SK-N-SH (cell line): Measurements from ENCODE around the gene LVRN. TPM values are rescaled to one million over a fixed set of nuclear protein-coding genes. Genes with fewer than 3 reads are reported as not detected.
A peak's percentile ranks its signal among the peaks of the same experiment; 100 is the strongest.

ENCODE experiments used
- CTCF ChIA-PET: fragments of 300-600, 350-600 bp; formaldehyde crosslinking; extraction: SDS; loops from one replicate; lab custom pipeline; 2021; lab: Yijun Ruan, JAX
- POLR2A ChIA-PET: fragments of 350-600 bp; sonication (Branson Sonifier 250); formaldehyde crosslinking; extraction: SDS; loops from one replicate; lab custom pipeline; 2020; ENCODE audit warnings: antibody characterized with exemption, inconsistent platforms; lab: Yijun Ruan, JAX
- DNase-seq: peaks from one replicate; pipeline ENCODE4 v3.0.0; 2012
- H2AFZ ChIP-seq: fragments of 200-600 bp; sonication (generic); 2 replicates; pipeline ENCODE4 v1.8.1; 2016; ENCODE audit warnings: antibody characterized with exemption, mild to moderate bottlenecking, low read depth
- H3F3A ChIP-seq: fragments of 200-600 bp; sonication (generic); replicated peaks from 2 replicates; pipeline ENCODE3; 2016; ENCODE audit warnings: antibody characterized with exemption, mild to moderate bottlenecking; ENCODE audit not compliant: insufficient read depth
- H3K27ac ChIP-seq, 2 experiments: fragments of 200-500 bp in 1 of 2; fragments of 200-600 bp in 1 of 2; sonication (Bioruptor generic) in 1 of 2; sonication (generic), shearing (Covaris generic) in 1 of 2; 2 replicates each; pipeline versions ENCODE4 v1.5.1 to v1.6.1; 2014 to 2016; ENCODE audit warnings: low read depth in 2 of 2, inconsistent platforms in 1 of 2, low read length in 1 of 2, mild to moderate bottlenecking in 1 of 2, mixed read lengths in 1 of 2
- H3K27me3 ChIP-seq: fragments of 200-600 bp; sonication (generic), shearing (Covaris generic); 2 replicates; pipeline ENCODE4 v1.6.1; 2016; ENCODE audit warnings: mixed run types; ENCODE audit not compliant: insufficient read depth
- H3K36me3 ChIP-seq, 2 experiments: fragments of 200-500 bp in 1 of 2; fragments of 200-600 bp in 1 of 2; sonication (Bioruptor generic) in 1 of 2; sonication (generic) in 1 of 2; replicated peaks in 1 of 2; 2 replicates each; pipeline versions ENCODE3 to v1.5.1; 2014 to 2016; ENCODE audit warnings: low read length in 1 of 2, mild to moderate bottlenecking in 1 of 2; ENCODE audit not compliant: insufficient read depth in 2 of 2, control insufficient read depth in 1 of 2
- H3K4me1 ChIP-seq, 2 experiments: fragments of 200-500 bp in 1 of 2; fragments of 200-600 bp in 1 of 2; sonication (Bioruptor generic) in 1 of 2; sonication (generic), shearing (Covaris generic) in 1 of 2; 2 replicates each; pipeline versions ENCODE4 v1.5.1 to v1.6.1; 2014 to 2016; ENCODE audit warnings: low read depth in 1 of 2, low read length in 1 of 2, mixed run types in 1 of 2; ENCODE audit not compliant: insufficient read depth in 2 of 2, control insufficient read depth in 1 of 2
- H3K4me2 ChIP-seq: fragments of 200-600 bp; sonication (generic), shearing (Covaris generic); 2 replicates; pipeline ENCODE4 v1.6.1; 2017; ENCODE audit warnings: mixed run types
- H3K4me3 ChIP-seq, 2 experiments: fragments of 200-500 bp in 1 of 2; fragments of 200-600 bp in 1 of 2; sonication (Bioruptor generic) in 1 of 2; sonication (generic), shearing (Covaris generic) in 1 of 2; 2 replicates each; pipeline versions ENCODE4 v1.5.1 to v1.8.1; 2014 to 2016; ENCODE audit warnings: low read depth in 2 of 2, inconsistent platforms in 1 of 2, low read length in 1 of 2, mild to moderate bottlenecking in 1 of 2, mixed read lengths in 1 of 2, moderate library complexity in 1 of 2
- H3K79me2 ChIP-seq: fragments of 200-600 bp; sonication (generic); 2 replicates; pipeline ENCODE4 v1.8.1; 2017; ENCODE audit warnings: mild to moderate bottlenecking; ENCODE audit not compliant: insufficient read depth
- H3K9ac ChIP-seq: fragments of 200-600 bp; sonication (generic); 2 replicates; pipeline ENCODE4 v1.6.1; 2017; ENCODE audit warnings: mixed run types
- H3K9me2 ChIP-seq: fragments of 200-600 bp; sonication (generic); 2 replicates; pipeline ENCODE4 v1.6.1; 2017; ENCODE audit warnings: mixed run types
- H3K9me3 ChIP-seq: fragments of 200-600 bp; sonication (generic); 2 replicates; pipeline ENCODE4 v1.6.1; 2017; ENCODE audit warnings: mixed run types, mild to moderate bottlenecking, moderate library complexity
- H4K20me1 ChIP-seq: fragments of 200-600 bp; sonication (generic); 2 replicates; pipeline ENCODE4 v1.6.1; 2017; ENCODE audit warnings: mild to moderate bottlenecking, mixed run types; ENCODE audit not compliant: insufficient read depth
- ELF1 ChIP-seq: IDR thresholded peaks from 2 replicates; pipeline ENCODE4 v1.4.0; 2012
- EZH2phosphoT487 ChIP-seq: fragments of 200-600 bp; sonication (generic); IDR thresholded peaks from 2 replicates; pipeline ENCODE4 v1.6.1; 2017; ENCODE audit warnings: low read depth, mixed run types, mild to moderate bottlenecking, antibody characterized with exemption, moderate library complexity, borderline replicate concordance
- FOSL2 ChIP-seq: IDR thresholded peaks from 2 replicates; pipeline ENCODE4 v1.4.0; 2012; ENCODE audit warnings: low read depth, mild to moderate bottlenecking, moderate library complexity, borderline replicate concordance
- FOXJ3 ChIP-seq: sonication (generic); formaldehyde crosslinking; IDR thresholded peaks from 2 replicates; pipeline ENCODE4 v1.5.1; 2020; ENCODE audit warnings: mild to moderate bottlenecking, missing genetic modification reagents
- MXI1 ChIP-seq: IDR thresholded peaks from 2 replicates; pipeline ENCODE4 v1.6.1; 2012; ENCODE audit warnings: mild to moderate bottlenecking, low read depth, low read length, improper control_type of control experiment
- NFIC ChIP-seq: IDR thresholded peaks from 2 replicates; pipeline ENCODE4 v1.4.0; 2012; ENCODE audit warnings: borderline replicate concordance
- NRF1 ChIP-seq: IDR thresholded peaks from 2 replicates; pipeline ENCODE4 v1.6.1; 2012; ENCODE audit warnings: low read depth, mild to moderate bottlenecking, low read length
- TAF1 ChIP-seq: IDR thresholded peaks from 2 replicates; pipeline ENCODE4 v1.6.1; 2012; ENCODE audit warnings: low read depth, mild to moderate bottlenecking, low read length, moderate library complexity, borderline replicate concordance
- YY1 ChIP-seq: IDR thresholded peaks from 2 replicates; pipeline ENCODE4 v1.4.0; 2012; ENCODE audit warnings: low read depth, mild to moderate bottlenecking
- WGBS: methylation state at CpG from one replicate; pipeline ENCODE4 v1.1.6; 2017; ENCODE audit warnings: low lambda C conversion rate; 5-methylcytosine and 5-hydroxymethylcytosine counted together
- polyA plus RNA-seq, 3 experiments: library from polyadenylated mRNA; depleted of rRNA; stranded (reverse); fragments of >200 nt; gene quantifications; 2 replicates each; pipeline ENCODE4 v1.2.3, GENCODE V29; 2012
- TF ChIP-seq, protein P1 (sequence below): IDR thresholded peaks from 2 replicates; pipeline ENCODE4 v1.4.0; 2012; ENCODE audit warnings: low read depth, borderline replicate concordance
- TF ChIP-seq, protein P2 (sequence below): fragments of 150-350 bp; IDR thresholded peaks from 2 replicates; pipeline ENCODE4 v1.6.1; 2016; ENCODE audit warnings: mild to moderate bottlenecking, low read depth, low read length
- TF ChIP-seq, protein P3 (sequence below): IDR thresholded peaks from 2 replicates; pipeline ENCODE4 v1.4.0; 2012; ENCODE audit warnings: low read depth, borderline replicate concordance

The LVRN gene
- polyA plus RNA-seq, 1 of the 3 experiments (the other 2 are of a cell fraction): 0.10 TPM

DNA sequence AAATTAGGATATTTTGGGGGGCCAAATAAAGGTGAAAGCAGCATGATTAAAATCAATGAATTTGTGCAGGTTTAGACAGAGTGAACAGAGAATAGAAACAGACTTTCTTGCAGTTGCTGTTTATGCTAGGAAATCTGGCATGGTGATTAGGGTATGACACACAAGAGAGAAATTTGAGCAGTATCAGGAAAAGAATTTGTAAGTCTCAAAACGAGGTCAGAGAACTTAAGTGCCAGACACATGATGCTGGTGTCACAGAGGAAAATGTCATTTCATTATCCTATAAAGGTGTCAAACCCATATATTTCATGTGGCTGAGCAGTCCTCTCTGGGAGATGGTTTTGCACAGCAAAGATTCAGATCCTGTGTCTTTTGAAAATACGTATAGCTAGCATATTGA lies 15.7 kb downstream of the LVRN start:
- Histone ChIP-seq H3K4me1 (no peaks in the 10 kb centered on the region), H3F3A (no peaks in the 10 kb centered on the region), H3K4me2 (peak overlapping the region; percentile 17; the same call in 1 of the 2 replicates), H4K20me1 (no peaks in the 10 kb centered on the region), H3K27me3 (no peaks in the 10 kb centered on the region), H3K4me3 (no peak overlapping the region), H2AFZ (no peak overlapping the region; the same call in 1 of the 2 replicates), H3K9ac (no peak overlapping the region), H3K9me3 (peaks cover 4% of the 10 kb centered on the region; the same call in 1 of the 2 replicates), H3K9me2 (no peaks in the 10 kb centered on the region), H3K79me2 (no peaks in the 10 kb centered on the region), H3K27ac (no peak overlapping the region), H3K36me3 (no peaks in the 10 kb centered on the region)
- TF ChIP-seq FOSL2: peak; percentile 32; the same call in 1 of the 2 replicates
- TF ChIP-seq, protein P1, sequence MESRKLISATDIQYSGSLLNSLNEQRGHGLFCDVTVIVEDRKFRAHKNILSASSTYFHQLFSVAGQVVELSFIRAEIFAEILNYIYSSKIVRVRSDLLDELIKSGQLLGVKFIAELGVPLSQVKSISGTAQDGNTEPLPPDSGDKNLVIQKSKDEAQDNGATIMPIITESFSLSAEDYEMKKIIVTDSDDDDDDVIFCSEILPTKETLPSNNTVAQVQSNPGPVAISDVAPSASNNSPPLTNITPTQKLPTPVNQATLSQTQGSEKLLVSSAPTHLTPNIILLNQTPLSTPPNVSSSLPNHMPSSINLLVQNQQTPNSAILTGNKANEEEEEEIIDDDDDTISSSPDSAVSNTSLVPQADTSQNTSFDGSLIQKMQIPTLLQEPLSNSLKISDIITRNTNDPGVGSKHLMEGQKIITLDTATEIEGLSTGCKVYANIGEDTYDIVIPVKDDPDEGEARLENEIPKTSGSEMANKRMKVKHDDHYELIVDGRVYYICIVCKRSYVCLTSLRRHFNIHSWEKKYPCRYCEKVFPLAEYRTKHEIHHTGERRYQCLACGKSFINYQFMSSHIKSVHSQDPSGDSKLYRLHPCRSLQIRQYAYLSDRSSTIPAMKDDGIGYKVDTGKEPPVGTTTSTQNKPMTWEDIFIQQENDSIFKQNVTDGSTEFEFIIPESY: no peak
- ChIA-PET POLR2A (no interaction called here), CTCF (no interaction called here)
- 31% methylated on average over 2 of the region's 2 CpGs for WGBS
- DNase-seq: no peak

DNA sequence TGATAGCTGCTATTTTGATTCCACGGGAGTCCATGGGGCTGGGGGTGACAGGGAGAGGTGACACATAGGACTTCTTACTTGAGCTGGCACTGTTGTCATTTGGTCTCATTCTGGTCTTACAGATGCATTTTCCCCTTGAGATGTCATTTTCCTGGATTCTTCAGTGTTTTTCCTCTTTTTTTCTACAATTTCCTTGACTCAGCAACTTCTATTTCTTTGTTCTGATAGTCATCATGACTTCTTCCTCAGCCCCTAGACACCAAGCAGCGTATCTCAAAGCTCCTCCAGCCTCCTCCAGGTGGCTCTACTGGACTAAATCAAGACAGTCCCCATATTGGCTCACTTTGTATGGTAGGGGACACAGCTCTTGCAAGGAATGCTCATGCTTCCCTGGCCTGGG lies 16.5 kb downstream of the LVRN start:
- Histone ChIP-seq H3K4me1 (peaks cover 0 to under 1% of the 10 kb centered on the region in 2 experiments; a peak in 2 of 4 replicates), H3K9ac (no peak overlapping the region), H3K4me2 (no peak overlapping the region), H3K9me3 (peaks cover 4% of the 10 kb centered on the region; the same call in 1 of the 2 replicates), H3K27me3 (no peaks in the 10 kb centered on the region), H3K79me2 (no peaks in the 10 kb centered on the region), H3F3A (no peaks in the 10 kb centered on the region), H4K20me1 (no peaks in the 10 kb centered on the region), H3K27ac (no peak overlapping the region), H2AFZ (no peak overlapping the region), H3K4me3 (no peak overlapping the region), H3K9me2 (no peaks in the 10 kb centered on the region), H3K36me3 (no peaks in the 10 kb centered on the region)
- CTCF ChIA-PET: no interaction called here
- DNase-seq: no peak
- POLR2A ChIA-PET: no interaction called here
- 46% methylated on average over 2 of the region's 2 CpGs for WGBS
- TF ChIP-seq NRF1 (no peak), YY1 (no peak), TAF1 (no peak), MXI1 (no peak), EZH2phosphoT487 (no peak), ELF1 (no peak), FOXJ3 (CRISPR knock-in tag) (no peak), NFIC (no peak)
- TF ChIP-seq, protein P2, sequence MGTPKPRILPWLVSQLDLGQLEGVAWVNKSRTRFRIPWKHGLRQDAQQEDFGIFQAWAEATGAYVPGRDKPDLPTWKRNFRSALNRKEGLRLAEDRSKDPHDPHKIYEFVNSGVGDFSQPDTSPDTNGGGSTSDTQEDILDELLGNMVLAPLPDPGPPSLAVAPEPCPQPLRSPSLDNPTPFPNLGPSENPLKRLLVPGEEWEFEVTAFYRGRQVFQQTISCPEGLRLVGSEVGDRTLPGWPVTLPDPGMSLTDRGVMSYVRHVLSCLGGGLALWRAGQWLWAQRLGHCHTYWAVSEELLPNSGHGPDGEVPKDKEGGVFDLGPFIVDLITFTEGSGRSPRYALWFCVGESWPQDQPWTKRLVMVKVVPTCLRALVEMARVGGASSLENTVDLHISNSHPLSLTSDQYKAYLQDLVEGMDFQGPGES: no peak
- TF ChIP-seq, protein P3, sequence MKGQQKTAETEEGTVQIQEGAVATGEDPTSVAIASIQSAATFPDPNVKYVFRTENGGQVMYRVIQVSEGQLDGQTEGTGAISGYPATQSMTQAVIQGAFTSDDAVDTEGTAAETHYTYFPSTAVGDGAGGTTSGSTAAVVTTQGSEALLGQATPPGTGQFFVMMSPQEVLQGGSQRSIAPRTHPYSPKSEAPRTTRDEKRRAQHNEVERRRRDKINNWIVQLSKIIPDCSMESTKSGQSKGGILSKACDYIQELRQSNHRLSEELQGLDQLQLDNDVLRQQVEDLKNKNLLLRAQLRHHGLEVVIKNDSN: no peak
